ENCODE measurements around the gene THOC7. TPM values are rescaled to one million over a fixed set of nuclear protein-coding genes. Genes with fewer than 3 reads are reported as not detected.

The THOC7 gene
- total RNA-seq, 4 donors from 2014 or later: 19.4 to 64.4 (median 36.5) TPM

DNA sequence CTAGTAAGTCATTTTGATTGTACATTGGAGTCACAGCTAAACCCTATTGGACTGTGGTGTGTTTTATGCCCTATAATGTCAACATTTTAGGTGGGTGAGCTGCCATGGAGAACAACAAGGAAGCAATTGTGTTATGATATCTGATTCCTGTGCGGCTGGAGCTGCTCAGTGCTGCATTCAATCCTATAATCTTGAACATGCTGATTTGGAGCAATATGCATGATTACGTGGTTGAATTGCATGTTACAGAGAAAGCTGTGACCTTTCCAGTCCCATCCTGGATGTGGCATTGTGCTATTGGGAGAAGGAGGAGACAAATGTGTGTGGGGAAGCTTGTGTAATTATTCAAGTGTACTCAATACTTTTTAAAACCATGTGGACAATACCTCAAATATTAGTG, 64.7 kb downstream of the THOC7 start:
- no peak for DNase-seq
- Histone ChIP-seq H3K27ac (no peak overlapping the region), H3K36me3 (no peaks in the 10 kb centered on the region), H3K4me3 (no peak overlapping the region), H3K27me3 (no peaks in the 10 kb centered on the region), H3K4me1 (no peaks in the 10 kb centered on the region), H3K9me3 (no peaks in the 10 kb centered on the region)
- TF ChIP-seq CTCF (IDR thresholded peaks at IDR 0.05): no peak
- no peak for TF ChIP-seq POLR2A (IDR thresholded peaks at IDR 0.05)

GRCh38 chr3:63798544-63798943, 65.1 kb downstream of the THOC7 start:
- no peak for TF ChIP-seq CTCF (IDR thresholded peaks at IDR 0.05)
- TF ChIP-seq POLR2A (IDR thresholded peaks at IDR 0.05): no peak
- H3K36me3 ChIP-seq: no peaks in the 10 kb centered on the region
- no peak overlapping the region for H3K4me3 ChIP-seq
- no peaks in the 10 kb centered on the region for H3K4me1 ChIP-seq
- H3K27me3 ChIP-seq: no peaks in the 10 kb centered on the region
- no peak overlapping the region for H3K27ac ChIP-seq
- H3K9me3 ChIP-seq: no peaks in the 10 kb centered on the region
- no peak for DNase-seq

DNA sequence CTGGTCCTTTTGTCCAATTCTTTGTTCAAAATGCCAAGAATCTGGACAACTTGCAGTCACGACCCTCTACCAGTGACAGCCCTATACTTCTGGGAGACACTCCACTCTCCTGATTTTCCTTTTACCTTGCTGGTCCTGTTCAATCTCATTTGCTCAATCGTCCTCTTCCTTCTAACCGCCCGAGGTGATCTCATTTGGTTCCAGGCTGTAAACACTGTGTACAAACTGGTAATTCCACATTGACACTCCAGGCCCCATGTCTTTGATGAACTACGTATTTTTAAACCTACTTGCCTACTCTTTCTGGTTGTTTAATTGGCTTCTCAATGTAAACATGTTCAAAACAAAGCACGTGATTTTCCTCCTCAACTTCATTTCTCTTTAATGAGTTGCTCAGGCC, 68.2 kb downstream of the THOC7 start:
- DNase-seq: no peak
- no peak for TF ChIP-seq CTCF (IDR thresholded peaks at IDR 0.05)
- TF ChIP-seq POLR2A (IDR thresholded peaks at IDR 0.05): no peak

DNA sequence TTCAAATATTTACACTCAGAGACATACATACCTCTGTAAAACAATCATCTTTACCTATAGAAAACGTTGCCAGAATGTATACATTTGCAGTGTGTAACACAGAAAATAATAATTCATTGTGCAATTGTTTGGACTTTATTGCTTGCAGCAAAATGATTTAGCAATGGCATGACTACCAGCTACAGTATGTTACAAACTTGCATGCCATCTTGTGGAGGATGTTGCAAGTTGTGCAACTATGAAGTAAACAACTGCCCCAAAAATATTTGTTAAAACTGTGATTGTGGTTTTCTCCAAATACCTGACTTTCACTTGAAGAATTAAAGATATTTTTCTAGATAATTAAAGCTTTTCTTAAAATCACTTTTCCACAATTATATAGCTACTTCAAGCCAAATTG, 71.6 kb downstream of the THOC7 start:
- no peaks in the 10 kb centered on the region for H3K27me3 ChIP-seq
- no peak overlapping the region for H3K27ac ChIP-seq
- H3K4me1 ChIP-seq: no peaks in the 10 kb centered on the region
- TF ChIP-seq POLR2A (IDR thresholded peaks at IDR 0.05): no peak
- TF ChIP-seq CTCF (IDR thresholded peaks at IDR 0.05): peak in 3 of 6 experiments; percentile 43 to 54 (median 44)
- H3K9me3 ChIP-seq: no peaks in the 10 kb centered on the region
- H3K36me3 ChIP-seq: no peaks in the 10 kb centered on the region
- H3K4me3 ChIP-seq: no peak overlapping the region
- DNase-seq: no peak

More for the DNA sequence above, 68.2 kb downstream of the THOC7 start:
- Histone ChIP-seq H3K27ac (no peak overlapping the region), H3K9me3 (no peaks in the 10 kb centered on the region), H3K36me3 (no peaks in the 10 kb centered on the region), H3K27me3 (no peaks in the 10 kb centered on the region), H3K4me3 (no peak overlapping the region), H3K4me1 (no peaks in the 10 kb centered on the region)

Small RNAs within 50 kb of the gene (small RNA-seq; reads per million reads assigned to genes)
- gene SCAANT1: 0 reads per million in 2 donors

Other genes starting within 250 kb of the THOC7 start
- not detected for gene SNTN, start 211.1 kb downstream of the THOC7 start, total RNA-seq
- gene C3orf49, start 44.5 kb downstream of the THOC7 start, total RNA-seq: not detected
- 10 to 100 TPM; 48.5 to 80.3 (median 75.2) TPM for gene ATXN7, start 62 bp upstream of the THOC7 start, total RNA-seq
- not detected for gene SCAANT1, start 48.6 kb upstream of the THOC7 start, total RNA-seq
- gene PSMD6, start 159.7 kb upstream of the THOC7 start, total RNA-seq: 10 to 100 TPM; 37.3 to 48.7 (median 38.2) TPM

Measured in Peyer's patch (tissue), 4 donors.